PC-3 (cell line): ENCODE measurements around the gene ST3GAL4. TPM values are rescaled to one million over a fixed set of nuclear protein-coding genes. Genes with fewer than 3 reads are reported as not detected.
A peak's percentile ranks its signal among the peaks of the same experiment; 100 is the strongest.
"Not testable (repeated sequence)": the region's sequence is repeated elsewhere in the genome, so short reads cannot be mapped to it uniquely, and the experiment has no call there.

ENCODE experiments used
- ATAC-seq: fragments of 200-7000 bp; cut with Tn5 transposase; 2 replicates; pipeline ENCODE4 v1.9.1; 2020; ENCODE audit warnings: mild to moderate bottlenecking, moderate library complexity
- BruUV-seq: library from RNA; stranded (reverse); fragments of 400-500 nt; replicated peaks from 2 replicates; lab custom pipeline; 2021; lab: Mats Ljungman, UMichigan
- CTCF ChIA-PET: fragments of 300-600 bp; sonication (Branson Sonifier 250); formaldehyde crosslinking; loops from one replicate; lab custom pipeline; 2022; ENCODE audit warnings: antibody characterized with exemption; lab: Charles Lee
- POLR2A ChIA-PET: fragments of 300-600 bp; sonication (Branson Sonifier 250); formaldehyde crosslinking; loops from one replicate; lab custom pipeline; 2022; ENCODE audit warnings: antibody characterized with exemption; ENCODE audit not compliant: unreplicated experiment; lab: Charles Lee
- DNase-seq: peaks from one replicate; pipeline ENCODE4 v3.0.0-alpha.2; 2015
- H2AFZ ChIP-seq: fragments of 300-600 bp; sonication (generic); 2 replicates; pipeline ENCODE4 v1.6.0; 2016; ENCODE audit warnings: antibody characterized with exemption, low read length
- H3F3A ChIP-seq: fragments of 300-600 bp; sonication (generic); one replicate; pipeline ENCODE4 v1.6.0; 2017; ENCODE audit warnings: antibody characterized with exemption, low read length, control low read depth, mild to moderate bottlenecking; ENCODE audit not compliant: unreplicated experiment
- H3K27ac ChIP-seq: fragments of 300-600 bp; sonication (generic); 2 replicates; pipeline ENCODE4 v1.5.1; 2016; ENCODE audit warnings: mild to moderate bottlenecking, low read length
- H3K27me3 ChIP-seq: fragments of 300-600 bp; sonication (generic); 2 replicates; pipeline ENCODE4 v1.6.1; 2016; ENCODE audit warnings: low read length, mixed read lengths
- H3K36me3 ChIP-seq: fragments of 300-600 bp; sonication (generic); 2 replicates; pipeline ENCODE4 v1.6.1; 2016; ENCODE audit warnings: low read depth, mixed run types, low read length, mixed read lengths
- H3K4me1 ChIP-seq: fragments of 300-600 bp; sonication (generic); 2 replicates; pipeline ENCODE4 v1.5.1; 2016; ENCODE audit warnings: low read length; ENCODE audit not compliant: insufficient read depth
- H3K4me2 ChIP-seq: fragments of 300-600 bp; sonication (generic); 2 replicates; pipeline ENCODE4 v1.6.0; 2016; ENCODE audit warnings: low read length
- H3K4me3 ChIP-seq: fragments of 300-600 bp; sonication (generic); 2 replicates; pipeline ENCODE4 v1.5.1; 2016; ENCODE audit warnings: mild to moderate bottlenecking, low read length, mixed read lengths
- H3K79me2 ChIP-seq: fragments of 300-600 bp; sonication (generic); 2 replicates; pipeline ENCODE4 v1.6.1; 2017; ENCODE audit warnings: low read length, mixed read lengths
- H3K9ac ChIP-seq: fragments of 300-600 bp; sonication (generic); 2 replicates; pipeline ENCODE4 v1.6.0; 2016; ENCODE audit warnings: mild to moderate bottlenecking, low read length
- H3K9me2 ChIP-seq: fragments of 300-600 bp; sonication (generic); replicated peaks from 2 replicates; pipeline ENCODE4 v1.6.1; 2016; ENCODE audit warnings: mixed run types, low read length, mixed read lengths
- H3K9me3 ChIP-seq: fragments of 300-600 bp; sonication (generic); 2 replicates; pipeline ENCODE4 v1.6.1; 2016; ENCODE audit warnings: low read length, mixed read lengths
- H4K20me1 ChIP-seq: fragments of 300-600 bp; sonication (generic); 2 replicates; pipeline ENCODE4 v1.6.1; 2016; ENCODE audit warnings: low read length, mixed read lengths
- EZH2 ChIP-seq: fragments of 300-600 bp; sonication (generic); IDR thresholded peaks from one replicate; pipeline ENCODE4 v1.6.1; 2017; ENCODE audit warnings: antibody characterized with exemption, mild to moderate bottlenecking, low read length; ENCODE audit not compliant: unreplicated experiment
- EZH2phosphoT487 ChIP-seq: fragments of 300-600 bp; sonication (generic); IDR thresholded peaks from 2 replicates; pipeline ENCODE4 v1.6.1; 2018; ENCODE audit warnings: mild to moderate bottlenecking, antibody characterized with exemption, low read length, borderline replicate concordance
- intact Hi-C: fragments of 100-400 bp; cut with micrococcal nuclease; formaldehyde crosslinking; loops from 2 replicates; pipeline ENCODE4 v1.9.0; 2023
- total RNA-seq: library from RNA; depleted of rRNA; stranded (reverse); fragments of >200 nt; gene quantifications from 2 replicates; pipeline ENCODE4 v1.2.3, GENCODE V29; 2014
- TF ChIP-seq, protein P1 (sequence below): fragments of 300-600 bp; sonication (generic); conservative IDR thresholded peaks from 2 replicates; pipeline ENCODE4 v1.5.1; 2017; ENCODE audit warnings: antibody characterized with exemption, low read depth, mild to moderate bottlenecking, low read length

ST3GAL4 gene
- total RNA-seq, 1 experiment from 2014 or later = 126 TPM

DNA sequence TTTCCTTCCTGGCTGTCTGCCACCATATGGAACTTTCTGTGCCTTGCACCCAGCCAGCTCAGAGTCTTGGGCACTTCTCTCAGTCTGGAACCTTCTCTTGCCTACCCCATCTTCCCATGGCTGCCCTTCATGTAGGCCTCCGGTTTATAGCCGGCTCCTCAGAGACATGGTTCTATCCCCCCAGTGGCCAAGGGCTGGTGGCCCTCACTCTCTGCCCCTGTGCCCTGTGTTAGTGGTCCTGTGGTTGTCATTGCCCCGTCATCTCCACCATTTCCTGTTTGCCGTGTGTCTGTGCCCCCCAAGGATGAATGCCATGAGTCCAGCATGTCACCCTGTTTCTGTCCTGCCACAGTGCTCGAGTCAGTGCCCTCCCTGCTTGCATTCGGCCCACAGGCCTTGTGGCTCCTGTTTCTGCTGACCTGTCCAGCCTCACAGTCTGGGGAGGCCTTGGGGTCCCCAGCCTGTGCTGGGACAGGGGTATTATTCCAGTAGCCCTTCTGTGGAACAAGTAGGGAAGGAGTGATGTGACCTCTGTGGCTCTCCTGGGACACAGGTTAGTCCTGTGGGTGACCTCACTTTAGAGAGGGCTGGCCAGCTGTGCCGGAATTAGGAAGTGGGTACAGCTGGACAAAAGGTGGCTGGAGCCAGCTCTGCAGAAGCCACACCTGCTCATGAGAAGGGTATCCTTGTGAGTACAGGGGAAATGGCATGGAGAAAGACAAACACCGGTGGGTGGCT is 30.7 kb downstream of the ST3GAL4 start:
- TSS peak; percentile 52 for BruUV-seq
- no peaks in the 10 kb centered on the region for H3K27me3 ChIP-seq
- peak; percentile 78; the same call in 1 of the 2 replicates for ATAC-seq
- POLR2A ChIA-PET = interaction anchor here (0.6 kb wide), 1 partner anchor 45 kb away, joined by 6 read pairs; no protein-coding TSS in a partner anchor
- no peak overlapping the region for H3K4me3 ChIP-seq
- H2AFZ ChIP-seq = no peak overlapping the region
- H3K79me2 ChIP-seq = peaks cover 73% of the 10 kb centered on the region
- no peak for DNase-seq
- no peaks in the 10 kb centered on the region for H3K9me2 ChIP-seq
- TF ChIP-seq EZH2 (no peak), EZH2phosphoT487 (no peak)
- TF ChIP-seq, protein P1, sequence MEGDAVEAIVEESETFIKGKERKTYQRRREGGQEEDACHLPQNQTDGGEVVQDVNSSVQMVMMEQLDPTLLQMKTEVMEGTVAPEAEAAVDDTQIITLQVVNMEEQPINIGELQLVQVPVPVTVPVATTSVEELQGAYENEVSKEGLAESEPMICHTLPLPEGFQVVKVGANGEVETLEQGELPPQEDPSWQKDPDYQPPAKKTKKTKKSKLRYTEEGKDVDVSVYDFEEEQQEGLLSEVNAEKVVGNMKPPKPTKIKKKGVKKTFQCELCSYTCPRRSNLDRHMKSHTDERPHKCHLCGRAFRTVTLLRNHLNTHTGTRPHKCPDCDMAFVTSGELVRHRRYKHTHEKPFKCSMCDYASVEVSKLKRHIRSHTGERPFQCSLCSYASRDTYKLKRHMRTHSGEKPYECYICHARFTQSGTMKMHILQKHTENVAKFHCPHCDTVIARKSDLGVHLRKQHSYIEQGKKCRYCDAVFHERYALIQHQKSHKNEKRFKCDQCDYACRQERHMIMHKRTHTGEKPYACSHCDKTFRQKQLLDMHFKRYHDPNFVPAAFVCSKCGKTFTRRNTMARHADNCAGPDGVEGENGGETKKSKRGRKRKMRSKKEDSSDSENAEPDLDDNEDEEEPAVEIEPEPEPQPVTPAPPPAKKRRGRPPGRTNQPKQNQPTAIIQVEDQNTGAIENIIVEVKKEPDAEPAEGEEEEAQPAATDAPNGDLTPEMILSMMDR = no peak
- peak overlapping the region; percentile 87 for H3K27ac ChIP-seq
- CTCF ChIA-PET = interaction anchor here (0.7 kb wide), 1 partner anchor 17 kb away, joined by 3 read pairs; no protein-coding TSS in a partner anchor
- intact Hi-C loops = loop anchor here (5.0 kb wide), 1 partner anchor 34 kb away; no protein-coding TSS in a partner anchor
- no peaks in the 10 kb centered on the region for H4K20me1 ChIP-seq
- no peaks in the 10 kb centered on the region for H3K36me3 ChIP-seq
- H3K4me1 ChIP-seq = peaks cover 56% of the 10 kb centered on the region
- peak overlapping the region; percentile 57 for H3K4me2 ChIP-seq
- no peaks in the 10 kb centered on the region for H3K9me3 ChIP-seq
- H3K9ac ChIP-seq = peak overlapping the region; percentile 49
- no peaks in the 10 kb centered on the region for H3F3A ChIP-seq

DNA sequence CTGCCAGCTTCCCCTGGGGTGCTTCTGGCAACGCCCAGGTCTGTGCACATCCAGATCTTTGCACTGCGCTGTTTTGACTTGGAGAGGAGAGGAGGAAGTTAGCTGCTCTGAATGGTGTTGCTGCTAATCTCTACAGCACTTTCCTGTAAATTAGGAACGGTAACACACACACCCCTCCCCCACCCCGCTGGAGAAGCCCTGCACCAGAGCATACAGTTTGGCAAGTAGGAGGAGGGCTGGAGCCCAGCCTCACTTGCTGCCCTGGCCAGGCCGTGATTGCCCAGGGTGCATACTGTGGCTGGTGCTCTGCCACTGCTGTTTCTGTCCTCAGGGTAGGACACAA is 31.2 kb downstream of the ST3GAL4 start:
- CTCF ChIA-PET = interaction anchor here (0.7 kb wide), 1 partner anchor 17 kb away, joined by 3 read pairs; no protein-coding TSS in a partner anchor
- ATAC-seq = not testable (repeated sequence)

DNA sequence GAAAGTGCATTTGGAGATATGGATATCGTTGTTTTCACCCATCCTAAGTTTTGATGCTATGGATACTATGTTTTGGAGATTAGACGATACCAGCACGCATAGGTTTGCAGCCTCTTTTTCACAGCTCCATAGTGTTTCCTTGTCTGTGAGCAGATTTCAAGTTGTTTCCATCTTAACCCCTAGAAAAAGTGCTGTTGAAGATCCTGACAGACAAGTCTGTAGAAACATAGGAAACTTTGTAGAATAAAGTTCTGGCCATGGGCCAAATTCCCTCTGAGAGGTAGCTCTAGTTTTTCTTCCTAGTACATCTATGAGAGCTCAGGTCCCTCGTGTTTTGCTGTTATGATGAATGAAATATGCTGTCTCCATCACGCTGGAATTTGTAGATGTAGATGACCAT is 32.4 kb downstream of the ST3GAL4 start:
- DNase-seq = no peak
- H3K4me3 ChIP-seq = no peak overlapping the region
- intact Hi-C loops = loop anchor here (1.0 to 5.0 kb wide), 2 partner anchors 15 to 36 kb away; no protein-coding TSS in a partner anchor
- H3K9me3 ChIP-seq = no peaks in the 10 kb centered on the region
- no peak for TF ChIP-seq EZH2
- TF ChIP-seq EZH2phosphoT487 = no peak
- TF ChIP-seq, protein P1 = no peak
- H3K36me3 ChIP-seq = no peaks in the 10 kb centered on the region
- H3K4me1 ChIP-seq = peaks cover 51% of the 10 kb centered on the region
- no peaks in the 10 kb centered on the region for H4K20me1 ChIP-seq
- no TSS peak for BruUV-seq
- no peak overlapping the region for H3K27ac ChIP-seq
- H3K4me2 ChIP-seq = no peak overlapping the region
- peaks cover 90% of the 10 kb centered on the region for H3K79me2 ChIP-seq
- ChIA-PET CTCF (no interaction called here), POLR2A (no interaction called here)
- ATAC-seq = no peak
- H3K27me3 ChIP-seq = no peaks in the 10 kb centered on the region
- H2AFZ ChIP-seq = no peak overlapping the region
- no peaks in the 10 kb centered on the region for H3K9me2 ChIP-seq
- no peaks in the 10 kb centered on the region for H3F3A ChIP-seq
- no peak overlapping the region for H3K9ac ChIP-seq

More for the DNA sequence above, 31.2 kb downstream of the ST3GAL4 start:
- intact Hi-C loops = loop anchor here (1.0 to 5.0 kb wide), 2 partner anchors 17 to 34 kb away; no protein-coding TSS in a partner anchor
- H3K27me3 ChIP-seq, H2AFZ ChIP-seq, H3F3A ChIP-seq, H3K4me3 ChIP-seq, H3K9me2 ChIP-seq, H3K36me3 ChIP-seq, H3K9me3 ChIP-seq, BruUV-seq, H4K20me1 ChIP-seq: not testable (repeated sequence)
- peak overlapping the region; percentile 37 for H3K9ac ChIP-seq
- DNase-seq = peak; percentile 85
- peak overlapping the region; percentile 57 for H3K4me2 ChIP-seq
- H3K27ac ChIP-seq = peak overlapping the region; percentile 87
- H3K4me1 ChIP-seq = peaks cover 56% of the 10 kb centered on the region
- POLR2A ChIA-PET = interaction anchor here (0.6 kb wide), 1 partner anchor 45 kb away, joined by 6 read pairs; no protein-coding TSS in a partner anchor
- H3K79me2 ChIP-seq = peaks cover 78% of the 10 kb centered on the region
